H1 (cell line): ENCODE data around the gene COX19. TPM values are rescaled to one million over a fixed set of nuclear protein-coding genes. Genes with fewer than 3 reads are reported as not detected.
A peak's percentile ranks its signal among the peaks of the same experiment; 100 is the strongest.

Experiments used
- CTCF ChIA-PET: fragments of 300-600 bp; sonication (Branson Sonifier 250); formaldehyde crosslinking; loops from one replicate; lab custom pipeline; 2021; ENCODE audit not compliant: partially characterized antibody; lab: Charles Lee
- POLR2A ChIA-PET: fragments of 300-600 bp; sonication (Branson Sonifier 250); formaldehyde crosslinking; loops from one replicate; lab custom pipeline; 2021; ENCODE audit warnings: inconsistent platforms; ENCODE audit not compliant: partially characterized antibody; lab: Charles Lee
- DNase-seq, 2 experiments: peaks; one replicate each; pipeline versions ENCODE4 v3.0.0 to v3.0.0-alpha.2; 2010 to 2022; ENCODE audit warnings: low spot score in 2 of 2, low read depth in 1 of 2, mixed read lengths in 1 of 2
- FAIRE-seq: peaks from 2 replicates; lab custom pipeline; 2011; peaks lifted over from hg19 to GRCh38; lab: Jason Lieb, UNC
- H2AFZ ChIP-seq: 2 replicates; pipeline ENCODE4 v1.8.1; 2012; ENCODE audit warnings: low read length, inconsistent platforms
- H2AK5ac ChIP-seq: 2 replicates; pipeline ENCODE4 v1.6.1; 2013; ENCODE audit warnings: low read depth, low read length
- H2BK120ac ChIP-seq: replicated peaks from 2 replicates; pipeline ENCODE3; 2013; ENCODE audit warnings: low read depth, low read length, inconsistent platforms
- H2BK12ac ChIP-seq: 2 replicates; pipeline ENCODE4 v1.6.1; 2013; ENCODE audit warnings: low read depth, low read length
- H2BK15ac ChIP-seq: 2 replicates; pipeline ENCODE4 v1.6.1; 2013; ENCODE audit warnings: low read length
- H2BK20ac ChIP-seq: 2 replicates; pipeline ENCODE4 v1.6.1; 2013; ENCODE audit warnings: low read length
- H2BK5ac ChIP-seq: 2 replicates; pipeline ENCODE4 v1.6.1; 2013; ENCODE audit warnings: low read depth, low read length
- H3K14ac ChIP-seq: 2 replicates; pipeline ENCODE4 v1.6.1; 2013; ENCODE audit warnings: inconsistent platforms; ENCODE audit not compliant: insufficient read length
- H3K18ac ChIP-seq: 2 replicates; pipeline ENCODE4 v1.6.1; 2013; ENCODE audit warnings: low read length; ENCODE audit errors: extremely low read depth
- H3K23ac ChIP-seq: 2 replicates; pipeline ENCODE4 v1.6.1; 2013; ENCODE audit warnings: inconsistent platforms; ENCODE audit not compliant: insufficient read length
- H3K23me2 ChIP-seq: 2 replicates; pipeline ENCODE4 v1.6.1; 2013; ENCODE audit warnings: low read depth, low read length
- H3K27ac ChIP-seq: 2 replicates; pipeline ENCODE4 v1.6.1; 2011; ENCODE audit warnings: low read depth, low read length, inconsistent platforms
- H3K27me3 ChIP-seq, 4 experiments: replicated peaks in 1 of 4; 1 replicate in 1 of 4; 2 replicates in 3 of 4; pipeline versions ENCODE4 v1.6.1 to v1.8.1; 2011 to 2013; ENCODE audit warnings: low read length in 3 of 4, mild to moderate bottlenecking in 3 of 4, inconsistent platforms in 2 of 4, mixed read lengths in 2 of 4, moderate library complexity in 1 of 4; ENCODE audit not compliant: control insufficient read depth in 3 of 4, insufficient read depth in 3 of 4; ENCODE audit errors: extremely low read depth in 1 of 4
- H3K36me3 ChIP-seq, 4 experiments: 2 replicates each; pipeline versions ENCODE4 v1.6.1 to v1.8.1; 2011 to 2013; ENCODE audit warnings: mild to moderate bottlenecking in 4 of 4, low read length in 3 of 4, moderate library complexity in 2 of 4, control low read depth in 1 of 4, inconsistent platforms in 1 of 4; ENCODE audit not compliant: insufficient read depth in 4 of 4, control insufficient read depth in 2 of 4
- H3K4ac ChIP-seq: replicated peaks from 2 replicates; pipeline ENCODE3; 2013; ENCODE audit warnings: low read length, low read depth, mixed read lengths, inconsistent platforms; ENCODE audit not compliant: insufficient read length
- H3K4me1 ChIP-seq, 4 experiments: replicated peaks in 1 of 4; 1 replicate in 1 of 4; 2 replicates in 3 of 4; pipeline versions ENCODE4 v1.6.1 to v1.8.1; 2011 to 2013; ENCODE audit warnings: low read length in 3 of 4, inconsistent platforms in 2 of 4, mixed read lengths in 1 of 4; ENCODE audit not compliant: insufficient read depth in 4 of 4, control insufficient read depth in 3 of 4
- H3K4me2 ChIP-seq, 2 experiments: 2 replicates each; pipeline versions ENCODE4 v1.6.1 to v1.8.1; 2011 to 2013; ENCODE audit warnings: low read depth in 2 of 2, low read length in 2 of 2, control low read depth in 1 of 2, inconsistent platforms in 1 of 2, mild to moderate bottlenecking in 1 of 2; ENCODE audit not compliant: insufficient read depth in 1 of 2
- H3K4me3 ChIP-seq, 4 experiments: fragments of 200-600, 300-600 bp in 1 of 4; sonication (generic), shearing (Covaris generic), sonication (Bioruptor Twin) in 1 of 4; 2 replicates each; pipeline versions ENCODE4 v1.5.1 to v1.8.1; 2011 to 2016; ENCODE audit warnings: low read length in 4 of 4, low read depth in 3 of 4, control low read depth in 2 of 4, inconsistent platforms in 2 of 4, mild to moderate bottlenecking in 2 of 4, mixed read lengths in 1 of 4, moderate library complexity in 1 of 4; ENCODE audit not compliant: insufficient read depth in 2 of 4; ENCODE audit errors: extremely low read depth in 1 of 4
- H3K56ac ChIP-seq: replicated peaks from 2 replicates; pipeline ENCODE3; 2013; ENCODE audit warnings: low read depth, mild to moderate bottlenecking, mixed read lengths, low read length, inconsistent platforms; ENCODE audit not compliant: insufficient read length
- H3K79me1 ChIP-seq: 2 replicates; pipeline ENCODE4 v1.6.1; 2013; ENCODE audit warnings: low read depth, low read length, control low read depth
- H3K79me2 ChIP-seq, 2 experiments: 2 replicates each; pipeline versions ENCODE4 v1.6.1 to v1.8.1; 2012 to 2013; ENCODE audit warnings: low read length in 2 of 2, mild to moderate bottlenecking in 2 of 2, inconsistent platforms in 1 of 2; ENCODE audit not compliant: insufficient read depth in 2 of 2, control insufficient read depth in 1 of 2
- H3K9ac ChIP-seq, 4 experiments: replicated peaks in 1 of 4; 1 replicate in 1 of 4; 2 replicates in 3 of 4; pipeline versions ENCODE4 v1.6.1 to v1.8.1; 2011 to 2013; ENCODE audit warnings: low read depth in 3 of 4, low read length in 3 of 4, control low read depth in 2 of 4, mild to moderate bottlenecking in 2 of 4, moderate library complexity in 2 of 4, inconsistent platforms in 1 of 4; ENCODE audit errors: extremely low read depth in 1 of 4
- H3K9me3 ChIP-seq, 2 experiments: 2 replicates each; pipeline versions ENCODE4 v1.6.1 to v1.8.1; 2012 to 2013; ENCODE audit warnings: mild to moderate bottlenecking in 2 of 2, moderate library complexity in 2 of 2, control low read depth in 1 of 2, inconsistent platforms in 1 of 2, low read depth in 1 of 2, low read length in 1 of 2, mixed read lengths in 1 of 2; ENCODE audit not compliant: insufficient read depth in 2 of 2
- H4K20me1 ChIP-seq, 2 experiments: replicated peaks in 1 of 2; 2 replicates each; pipeline versions ENCODE3 to v1.8.1; 2011 to 2013; ENCODE audit warnings: inconsistent platforms in 2 of 2, low read length in 2 of 2, mild to moderate bottlenecking in 1 of 2; ENCODE audit not compliant: insufficient read depth in 2 of 2, control insufficient read depth in 1 of 2
- H4K5ac ChIP-seq: 2 replicates; pipeline ENCODE4 v1.6.1; 2013; ENCODE audit warnings: low read length, low read depth, mixed read lengths, inconsistent platforms; ENCODE audit not compliant: insufficient read length
- H4K8ac ChIP-seq: 2 replicates; pipeline ENCODE4 v1.8.0; 2013; ENCODE audit warnings: mild to moderate bottlenecking, moderate library complexity, low read length, inconsistent platforms; ENCODE audit not compliant: insufficient read depth; ENCODE audit errors: extremely low read depth
- H4K91ac ChIP-seq: replicated peaks from 2 replicates; pipeline ENCODE3; 2013; ENCODE audit warnings: low read length, mixed read lengths, inconsistent platforms; ENCODE audit not compliant: insufficient read length
- BACH1 ChIP-seq: IDR thresholded peaks from 2 replicates; pipeline ENCODE4 v1.6.1; 2012; ENCODE audit warnings: low read length, improper control_type of control experiment
- USF2 ChIP-seq: IDR thresholded peaks from 2 replicates; pipeline ENCODE4 v1.6.1; 2011; ENCODE audit warnings: low read length, improper control_type of control experiment
- WGBS, 2 experiments: shearing (Covaris generic) in 1 of 2; methylation state at CpG; one replicate each; pipeline versions ENCODE4 v1.1.6 to v1.1.7; 2013 to 2015; ENCODE audit warnings: low lambda C conversion rate in 2 of 2, mixed read lengths in 2 of 2, inconsistent platforms in 1 of 2, low coverage in 1 of 2, missing lambda C conversion rate in 1 of 2; ENCODE audit not compliant: insufficient replicate concordance in 2 of 2, insufficient coverage in 1 of 2, insufficient read length in 1 of 2; ENCODE audit errors: extremely low coverage in 1 of 2, missing lambda C conversion rate in 1 of 2; 5-methylcytosine and 5-hydroxymethylcytosine counted together
- polyA plus RNA-seq, 7 experiments: library from polyadenylated mRNA; depleted of rRNA in 3 of 7; stranded (reverse) in 5 of 7; unstranded in 2 of 7; fragments of >200 nt in 5 of 7; fragments of 200-250 nt in 2 of 7; gene quantifications; 1 replicate in 5 of 7; 2 replicates in 1 of 7; 4 replicates in 1 of 7; pipeline versions ENCODE4 v1.2.1 to v1.2.3, GENCODE V29; 2011 to 2013; ENCODE audit warnings: missing spikeins in 2 of 7, mixed read lengths in 2 of 7
- total RNA-seq: library from RNA; stranded (reverse); fragmentation: NEBNext Ultra II Directional; extraction: Animal tissue kit (Norgen Biotek cat#: 25700); gene quantifications from 2 replicates; pipeline ENCODE4 v1.2.1, GENCODE V29; 2021

COX19 gene
- total and polyA plus RNA-seq, 2 of the 8 experiments (the other 6 are each of a cell fraction or from before 2014, with no cell fraction given), result 3.9 to 7.9 TPM

DNA sequence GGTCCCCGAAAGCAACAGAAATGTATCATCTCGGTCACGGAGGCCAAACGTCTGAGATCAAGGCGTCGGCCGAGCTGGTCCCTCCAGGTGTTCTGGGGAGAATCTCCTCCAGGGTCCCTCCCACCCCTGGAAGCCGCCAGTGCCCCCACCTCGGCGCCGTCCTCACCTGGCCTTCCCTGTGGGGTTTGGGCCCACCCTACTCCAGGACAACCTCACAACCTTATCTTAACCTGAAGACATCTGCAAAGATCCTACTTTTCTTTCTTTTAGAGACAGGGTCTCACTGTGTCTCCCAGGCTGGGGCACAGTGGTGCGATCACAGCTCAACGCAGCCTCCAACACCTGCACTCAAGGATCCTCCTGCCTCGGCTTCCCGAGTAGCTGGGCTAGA, 54.3 kb downstream of the COX19 start:
- Histone ChIP-seq H2BK20ac (no peak overlapping the region), H3K9ac (no peak overlapping the region), H2BK12ac (no peak overlapping the region), H2AK5ac (no peak overlapping the region), H3K18ac (no peak overlapping the region), H3K79me1 (no peaks in the 10 kb centered on the region), H3K23ac (no peak overlapping the region), H4K5ac (no peak overlapping the region), H2BK15ac (no peak overlapping the region), H3K4me1 (peaks cover 0 to 8% (median 0%) of the 10 kb centered on the region in 4 experiments; a peak in 2 of 7 replicates), H3K4ac (no peak overlapping the region), H2BK5ac (no peak overlapping the region), H3K36me3 (no peaks in the 10 kb centered on the region), H3K27me3 (no peaks in the 10 kb centered on the region), H3K4me3 (no peak overlapping the region), H2BK120ac (no peak overlapping the region), H3K4me2 (no peak overlapping the region), H4K20me1 (no peaks in the 10 kb centered on the region), H3K9me3 (no peaks in the 10 kb centered on the region), H3K14ac (no peak overlapping the region), H2AFZ (no peak overlapping the region), H3K56ac (no peak overlapping the region), H3K27ac (no peak overlapping the region), H4K8ac (no peak overlapping the region), H4K91ac (no peak overlapping the region), H3K79me2 (no peaks in the 10 kb centered on the region), H3K23me2 (no peaks in the 10 kb centered on the region)
- WGBS, 2 experiments, result 98% methylated on average over 15 of the region's 15 CpGs; no CpG with 5 or more reads in 1 of the 2 experiments
- DNase-seq (peak in 1 of 2 experiments; percentile 41), FAIRE-seq (no peak)
- ChIA-PET CTCF (interaction anchor here (0.7 to 1.0 kb wide), 2 partner anchors 12 to 34 kb away, joined by 3 read pairs; no protein-coding TSS in a partner anchor), POLR2A (interaction anchor here (1.8 kb wide), 1 partner anchor 10 kb away, joined by 8 read pairs; no protein-coding TSS in a partner anchor)
- TF ChIP-seq BACH1, result no peak
- TF ChIP-seq USF2, result no peak
